Suprapubic skin (tissue), 4 donors: ENCODE data around the gene CABP4. TPM values are rescaled to one million over a fixed set of nuclear protein-coding genes. Genes with fewer than 3 reads are reported as not detected.
A peak's percentile ranks its signal among the peaks of the same experiment; 100 is the strongest.

ENCODE experiments used
- DNase-seq, 2 donors: peaks; one replicate each; pipeline ENCODE4 v3.0.0-alpha.2; 2019; ENCODE audit warnings: low spot score in 2 of 2
- H3K27ac ChIP-seq: fragments of 200-600 bp; sonication (generic); one replicate; pipeline ENCODE4 v1.5.1; 2019
- H3K27me3 ChIP-seq: fragments of 200-600 bp; sonication (generic); one replicate; pipeline ENCODE4 v1.5.1; 2019
- H3K36me3 ChIP-seq: fragments of 200-600 bp; sonication (generic); one replicate; pipeline ENCODE4 v1.5.1; 2019
- H3K4me1 ChIP-seq: fragments of 200-600 bp; sonication (generic); one replicate; pipeline ENCODE4 v1.5.1; 2019
- H3K4me3 ChIP-seq: fragments of 200-600 bp; sonication (generic); one replicate; pipeline ENCODE4 v1.5.1; 2019; ENCODE audit warnings: mild to moderate bottlenecking
- H3K9me3 ChIP-seq: fragments of 200-600 bp; sonication (generic); one replicate; pipeline ENCODE4 v1.5.1; 2019
- CTCF ChIP-seq, 2 donors: fragments of 200-600 bp in 1 of 2; fragments of 450-650 bp in 1 of 2; sonication (generic) in 1 of 2; IDR thresholded peaks; one replicate each; pipeline ENCODE4 v1.5.1; 2016 to 2019; ENCODE audit warnings: antibody characterized with exemption in 2 of 2, mild to moderate bottlenecking in 1 of 2, moderate library complexity in 1 of 2
- EP300 ChIP-seq: sonication (generic); formaldehyde crosslinking; IDR thresholded peaks from one replicate; pipeline ENCODE4 v1.6.1; 2017; ENCODE audit warnings: antibody characterized with exemption
- POLR2A ChIP-seq, 2 donors: fragments of 450-650 bp; IDR thresholded peaks; one replicate each; pipeline ENCODE4 v1.6.1; 2017; ENCODE audit warnings: antibody characterized with exemption in 2 of 2, mild to moderate bottlenecking in 2 of 2, moderate library complexity in 2 of 2
- POLR2AphosphoS5 ChIP-seq, 3 donors: sonication (generic); formaldehyde crosslinking; IDR thresholded peaks; one replicate each; pipeline ENCODE4 v1.6.1; 2017; ENCODE audit warnings: antibody characterized with exemption in 3 of 3
- WGBS: methylation state at CpG from one replicate; pipeline ENCODE4 v1.1.5; 2018; 5-methylcytosine and 5-hydroxymethylcytosine counted together
- total RNA-seq, 4 donors: library from RNA; depleted of rRNA; stranded (reverse); fragments of >200 nt; gene quantifications; one replicate each; pipeline ENCODE4 v1.1.0, GENCODE V29; 2016

CABP4 gene
- total RNA-seq, 4 donors from 2014 or later: 0.38 to 2.5 (median 0.72) TPM; not detected in 1

- DNase-seq: no peak
- H3K36me3 ChIP-seq: peaks cover 65% of the 10 kb centered on the region
- no peaks in the 10 kb centered on the region for H3K27me3 ChIP-seq
Measured at GRCh38 chr11:67489203-67489884, 34.2 kb downstream of the CABP4 start.

GRCh38 chr11:67489885-67490726 is 35.0 kb downstream of the CABP4 start:
- Histone ChIP-seq H3K27ac (no peak overlapping the region), H3K4me1 (peaks cover 9% of the 10 kb centered on the region), H3K4me3 (no peak overlapping the region), H3K36me3 (peaks cover 72% of the 10 kb centered on the region), H3K27me3 (no peaks in the 10 kb centered on the region), H3K9me3 (no peaks in the 10 kb centered on the region)
- TF ChIP-seq POLR2AphosphoS5 (IDR thresholded peaks at IDR 0.05) (no peak), POLR2A (IDR thresholded peaks at IDR 0.05) (no peak), CTCF (IDR thresholded peaks at IDR 0.05) (no peak), EP300 (no peak)
- 83% methylated on average over 12 of the region's 23 CpGs for WGBS
- no peak for DNase-seq

More at GRCh38 chr11:67489203-67489884, 34.2 kb downstream of the CABP4 start:
- Histone ChIP-seq H3K4me1 (peaks cover 17% of the 10 kb centered on the region), H3K27ac (no peak overlapping the region), H3K4me3 (no peak overlapping the region), H3K9me3 (no peaks in the 10 kb centered on the region)
- 89% methylated on average over 16 of the region's 25 CpGs for WGBS
- TF ChIP-seq EP300: no peak
- TF ChIP-seq POLR2A (IDR thresholded peaks at IDR 0.05): no peak
- no peak for TF ChIP-seq POLR2AphosphoS5 (IDR thresholded peaks at IDR 0.05)
- no peak for TF ChIP-seq CTCF (IDR thresholded peaks at IDR 0.05)

GRCh38 chr11:67490727-67491065 is 35.5 kb downstream of the CABP4 start:
- TF ChIP-seq EP300 (no peak), POLR2A (IDR thresholded peaks at IDR 0.05) (no peak), POLR2AphosphoS5 (IDR thresholded peaks at IDR 0.05) (no peak), CTCF (IDR thresholded peaks at IDR 0.05) (no peak)
- H3K4me1 ChIP-seq: peaks cover 8% of the 10 kb centered on the region
- H3K27me3 ChIP-seq: no peaks in the 10 kb centered on the region
- WGBS: 80% methylated on average over 14 of the region's 15 CpGs
- no peak overlapping the region for H3K27ac ChIP-seq
- no peak overlapping the region for H3K4me3 ChIP-seq
- no peaks in the 10 kb centered on the region for H3K9me3 ChIP-seq
- peaks cover 76% of the 10 kb centered on the region for H3K36me3 ChIP-seq
- DNase-seq: peak in 1 of 2 donors; percentile 76

- peaks cover 2% of the 10 kb centered on the region for H3K4me1 ChIP-seq
- TF ChIP-seq POLR2A (IDR thresholded peaks at IDR 0.05) (no peak), POLR2AphosphoS5 (IDR thresholded peaks at IDR 0.05) (no peak), EP300 (no peak), CTCF (IDR thresholded peaks at IDR 0.05) (no peak)
- 82% methylated on average over 15 of the region's 24 CpGs for WGBS
- H3K27me3 ChIP-seq: no peaks in the 10 kb centered on the region
- no peak overlapping the region for H3K27ac ChIP-seq
- no peak overlapping the region for H3K4me3 ChIP-seq
- no peaks in the 10 kb centered on the region for H3K9me3 ChIP-seq
- peak in 1 of 2 donors; percentile 73 for DNase-seq
- peaks cover 82% of the 10 kb centered on the region for H3K36me3 ChIP-seq
Measured at GRCh38 chr11:67491276-67492068, 36.3 kb downstream of the CABP4 start.
